ENCODE results near the gene MYO1B. TPM values are rescaled to one million over a fixed set of nuclear protein-coding genes. Genes with fewer than 3 reads are reported as not detected.
A peak's percentile ranks its signal among the peaks of the same experiment; 100 is the strongest.

The MYO1B gene
- total and polyA plus RNA-seq, 2 of the 4 experiments (the other 2 are of a cell fraction): 57.2 to 116 TPM

- intact Hi-C loops (cut with micrococcal nuclease): no loop called here
- in situ Hi-C loops (cut with MboI; ENCODE audit: low sequenced_read_pairs): no loop called here
- Histone ChIP-seq H3K4ac (ENCODE audit: low read depth, low read length) (no peak overlapping the region), H2AK9ac (replicated peaks; ENCODE audit: low read depth, low read length, poor library complexity) (no peak overlapping the region), H2AK5ac (ENCODE audit: low read depth, low read length) (no peak overlapping the region; the same call in 1 of the 2 replicates), H3K79me1 (ENCODE audit: low read depth in 1 of 2, low read length in 2 of 2) (peaks cover 14 to 24% of the 10 kb centered on the region in 2 experiments; a peak in 3 of 4 replicates), H3K9me3 (ENCODE audit: control insufficient read depth, insufficient read depth, low read length) (no peaks in the 10 kb centered on the region), H3K23ac (ENCODE audit: low read depth, low read length) (0 out of 2 replicates have a peak overlapping the region, but pooled peaks have one; percentile 25), H4K20me1 (ENCODE audit: insufficient read depth, low read length) (no peaks in the 10 kb centered on the region), H2AFZ (replicated peaks; ENCODE audit: low read length, poor library complexity) (no peak overlapping the region), H3K36me3 (ENCODE audit: control insufficient read depth, insufficient read depth, low read length) (peaks cover 55% of the 10 kb centered on the region), H3K9me1 (ENCODE audit: insufficient read depth, low read length) (peaks cover 5% of the 10 kb centered on the region), H3K56ac (ENCODE audit: extremely low read depth, insufficient read depth, low read length) (0 out of 2 replicates have a peak overlapping the region, but pooled peaks have one; percentile 5), H3K4me1 (ENCODE audit: control insufficient read depth, insufficient read depth, low read length) (peaks cover 2% of the 10 kb centered on the region; the same call in 1 of the 2 replicates), H4K8ac (ENCODE audit: low read depth in 2 of 2, low read length in 2 of 2) (no peak overlapping the region), H2BK15ac (ENCODE audit: low read depth, low read length) (no peak overlapping the region), H3K27ac (ENCODE audit: insufficient read depth, low read length) (no peak overlapping the region), H2BK5ac (ENCODE audit: low read depth, low read length, poor library complexity, severe bottlenecking) (peak overlapping the region; percentile 24), H3K18ac (ENCODE audit: low read depth, low read length) (no peak overlapping the region), H2BK120ac (ENCODE audit: low read depth, low read length) (no peak overlapping the region), H3K9ac (ENCODE audit: low read depth, low read length) (no peak overlapping the region), H3K14ac (replicated peaks; ENCODE audit: low read depth, low read length) (no peak overlapping the region), H3K4me2 (ENCODE audit: low read depth, low read length) (no peak overlapping the region), H3K4me3 (ENCODE audit: insufficient read depth, low read depth, low read length) (no peak overlapping the region), H4K91ac (ENCODE audit: insufficient read depth, low read depth, low read length) (no peak overlapping the region), H3K27me3 (ENCODE audit: control insufficient read depth, insufficient read depth, low read length) (no peaks in the 10 kb centered on the region), H2BK20ac (ENCODE audit: low read depth, low read length) (no peak overlapping the region), H4K5ac (ENCODE audit: low read depth, low read length) (no peak overlapping the region)
- no peak for ATAC-seq (ENCODE audit: low read depth)
- DNase-seq: no peak
- no peak for TF ChIP-seq CHD1 (IDR thresholded peaks at IDR 0.05; ENCODE audit: low read depth, low read length)
- no peak for TF ChIP-seq POLR2A (IDR thresholded peaks at IDR 0.05; ENCODE audit: low read depth, low read length)
- no peak for TF ChIP-seq RCOR1 (IDR thresholded peaks at IDR 0.05; ENCODE audit: insufficient replicate concordance, low read length)
- TF ChIP-seq BHLHE40 (IDR thresholded peaks at IDR 0.05; ENCODE audit: low read depth, low read length): no peak
- TF ChIP-seq CEBPB (IDR thresholded peaks at IDR 0.05; ENCODE audit: low read depth, low read length): no peak
- TF ChIP-seq USF2 (IDR thresholded peaks at IDR 0.05; ENCODE audit: low read depth, low read length): no peak
- TF ChIP-seq RAD21 (IDR thresholded peaks at IDR 0.05; ENCODE audit: low read length): no peak
- no peak for TF ChIP-seq MXI1 (IDR thresholded peaks at IDR 0.05; ENCODE audit: borderline replicate concordance, low read depth, low read length)
- no peak for TF ChIP-seq ELK1 (IDR thresholded peaks at IDR 0.05; ENCODE audit: borderline replicate concordance, low read depth, low read length)
- no peak for TF ChIP-seq RFX5 (IDR thresholded peaks at IDR 0.05; ENCODE audit: low read depth, low read length)
- no peak for TF ChIP-seq NFE2L2 (IDR thresholded peaks at IDR 0.05; ENCODE audit: low read depth, low read length)
- TF ChIP-seq CTCF (conservative IDR thresholded peaks at IDR 0.05; ENCODE audit: low read depth, low read length): no peak
- no peak for TF ChIP-seq MAZ (IDR thresholded peaks at IDR 0.05; ENCODE audit: borderline replicate concordance, low read depth, low read length)
- no peak for TF ChIP-seq FOS (IDR thresholded peaks at IDR 0.05; ENCODE audit: low read depth, low read length)
- TF ChIP-seq MAFK (IDR thresholded peaks at IDR 0.05; ENCODE audit: low read depth, low read length): no peak
- TF ChIP-seq SMC3 (IDR thresholded peaks at IDR 0.05; ENCODE audit: low read depth, low read length): no peak
- dilution Hi-C loops (cut with HindIII; ENCODE audit: low sequenced_read_pairs, unreplicated experiment): no loop called here
- ChIA-PET POLR2A (ENCODE audit: unreplicated experiment) (no interaction called here), CTCF (no interaction called here)
- no TSS peak for BruUV-seq (replicated peaks)
- no CpG with 5 or more reads among the region's 2 CpGs for WGBS, 2 experiments (ENCODE audit: extremely low coverage in 2 of 2, insufficient read length in 1 of 2)
Observed at GRCh38 chr2:191394043-191394442, 148.8 kb downstream of the MYO1B start.

All from IMR-90 (cell line).